GM08714 (cell line): ENCODE measurements around the gene KSR2.
"Not testable (repeated sequence)": the region's sequence is repeated elsewhere in the genome, so short reads cannot be mapped to it uniquely, and the experiment has no call there.

Experiments used
- H3K4me3 ChIP-seq: fragments of 200-500 bp; sonication (Bioruptor generic); 2 replicates; pipeline ENCODE4 v1.5.1; 2014; ENCODE audit warnings: mild to moderate bottlenecking, low read length, inconsistent platforms
- ZNF274 ChIP-seq: IDR thresholded peaks from 2 replicates; pipeline ENCODE4 v1.6.1; 2012; ENCODE audit warnings: mild to moderate bottlenecking, low read depth, low read length

KSR2 gene

DNA sequence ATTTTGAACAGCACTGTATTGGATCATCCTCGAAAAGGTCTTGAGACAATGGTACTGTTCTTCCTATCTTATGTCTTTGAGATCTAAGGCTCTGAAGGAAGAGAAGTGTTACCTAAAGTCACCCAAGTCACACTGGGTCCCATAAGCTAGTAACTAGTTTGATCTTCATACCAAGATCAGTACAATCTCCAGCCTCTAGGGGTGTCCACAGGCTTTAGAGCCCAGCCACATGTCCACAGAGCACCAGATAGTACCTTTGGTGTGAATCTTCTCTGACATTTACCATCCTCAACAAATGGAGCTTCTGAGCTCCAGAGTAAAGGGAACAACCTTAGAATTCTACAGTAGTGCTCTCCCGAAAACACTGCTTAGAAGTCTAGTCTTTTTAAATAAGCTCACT is 78.7 kb downstream of the KSR2 start:
- H3K4me3 ChIP-seq = no peak overlapping the region
- no peak for TF ChIP-seq ZNF274

DNA sequence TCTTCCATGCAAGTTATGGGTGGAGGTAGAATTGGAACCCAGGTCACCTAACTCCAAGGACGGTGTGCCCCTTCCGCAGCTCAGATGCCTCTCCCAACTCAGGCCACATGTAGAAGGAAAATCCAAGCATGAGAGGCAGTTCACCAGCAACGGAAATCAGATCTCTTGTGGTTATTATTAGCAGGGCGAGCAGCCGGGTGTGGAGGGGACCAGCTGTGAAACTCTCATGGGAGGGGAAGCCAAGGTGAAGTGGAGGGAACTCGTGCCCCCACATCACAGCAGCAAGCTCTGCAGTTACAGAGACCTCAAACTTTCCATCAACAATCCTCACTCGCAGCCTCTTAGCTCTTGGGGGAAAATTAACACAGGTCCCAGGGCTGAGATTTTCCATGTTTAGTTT is 79.7 kb downstream of the KSR2 start:
- no peak for TF ChIP-seq ZNF274
- no peak overlapping the region; the same call in 1 of the 2 replicates for H3K4me3 ChIP-seq

DNA sequence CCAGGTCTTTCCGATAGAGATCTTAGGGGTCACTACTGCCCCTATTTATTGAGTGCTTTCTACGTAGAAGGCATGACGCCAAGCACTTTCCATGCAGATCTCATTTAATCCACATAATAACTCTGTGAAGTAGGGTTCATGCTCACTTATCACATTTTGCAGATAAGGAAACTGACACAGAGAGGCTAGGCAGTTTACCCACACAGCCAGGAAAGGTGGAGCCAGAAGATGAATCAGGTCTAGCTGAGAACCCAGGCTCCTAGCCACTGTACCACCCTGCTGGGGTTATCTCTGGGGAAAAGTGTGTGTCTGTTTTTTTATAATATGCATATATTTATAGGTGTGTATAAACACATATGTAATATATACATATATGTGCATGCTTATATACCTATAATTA is 83.6 kb downstream of the KSR2 start:
- no peak for TF ChIP-seq ZNF274

DNA sequence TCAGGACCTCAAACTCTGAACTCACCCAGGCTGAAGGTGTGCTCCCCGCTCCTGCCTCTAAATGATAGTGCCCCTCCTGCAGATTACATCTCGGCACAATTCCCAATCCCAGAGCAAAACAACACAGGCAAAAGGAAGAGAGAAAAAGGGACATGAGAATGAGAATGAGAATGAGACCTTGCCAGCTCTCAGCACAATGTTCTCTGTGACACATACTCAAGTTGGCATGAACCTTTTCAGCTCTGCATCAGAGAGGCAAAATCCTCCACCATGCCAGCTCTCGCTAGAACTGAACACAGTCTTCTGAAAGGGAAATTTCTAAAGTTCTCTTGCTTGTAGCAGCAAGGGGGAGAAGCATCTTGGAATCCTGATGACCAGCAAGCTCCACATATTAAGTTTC is 84.6 kb downstream of the KSR2 start:
- H3K4me3 ChIP-seq = no peak overlapping the region
- no peak for TF ChIP-seq ZNF274

More for the DNA sequence above, 83.6 kb downstream of the KSR2 start:
- H3K4me3 ChIP-seq = no peak overlapping the region

DNA sequence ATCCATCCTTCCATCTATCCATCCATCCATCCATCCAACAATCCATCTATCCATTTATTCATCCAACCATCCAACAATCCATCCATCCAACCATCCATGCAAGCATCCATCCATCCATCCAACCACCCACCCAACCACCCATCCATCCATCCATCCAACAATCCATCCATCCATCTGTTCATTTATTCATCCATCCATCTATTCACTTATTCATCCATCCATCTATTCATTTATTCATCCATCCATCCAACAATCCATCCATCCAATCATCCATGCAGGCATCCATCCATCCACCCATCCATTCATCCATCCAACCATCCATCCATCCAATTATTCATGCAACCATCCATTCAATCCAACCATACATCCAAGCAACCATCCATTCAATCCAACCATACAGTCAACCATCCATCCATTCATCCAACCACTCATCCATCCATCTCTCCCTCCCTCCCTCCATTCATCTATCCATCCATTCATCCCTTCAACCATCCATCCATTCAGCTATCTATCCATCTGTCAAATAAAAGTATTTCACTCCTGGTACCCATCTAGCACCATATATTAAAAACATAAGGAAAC is 86.1 kb downstream of the KSR2 start:
- TF ChIP-seq ZNF274 = no peak

DNA sequence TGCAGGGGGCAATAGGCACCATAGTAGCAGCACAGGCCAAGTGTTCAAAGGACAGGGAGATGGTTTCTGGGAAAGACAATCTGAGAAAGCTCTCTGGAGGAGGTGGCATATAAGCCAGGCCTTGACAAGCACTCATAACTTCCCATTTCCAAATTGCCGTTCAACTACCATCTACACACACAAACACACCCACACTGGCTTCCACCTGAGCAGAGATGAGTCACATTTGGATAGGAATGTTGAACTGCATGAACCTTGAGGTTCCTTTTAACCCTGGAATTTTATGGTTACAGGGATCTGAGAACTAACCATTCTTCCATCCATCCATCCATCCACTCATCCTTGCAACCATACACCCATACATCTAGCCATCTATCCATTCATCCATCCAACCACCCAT is 86.6 kb downstream of the KSR2 start:
- no peak overlapping the region for H3K4me3 ChIP-seq
- TF ChIP-seq ZNF274 = no peak

More for the DNA sequence above, 86.1 kb downstream of the KSR2 start:
- H3K4me3 ChIP-seq = no peak overlapping the region

DNA sequence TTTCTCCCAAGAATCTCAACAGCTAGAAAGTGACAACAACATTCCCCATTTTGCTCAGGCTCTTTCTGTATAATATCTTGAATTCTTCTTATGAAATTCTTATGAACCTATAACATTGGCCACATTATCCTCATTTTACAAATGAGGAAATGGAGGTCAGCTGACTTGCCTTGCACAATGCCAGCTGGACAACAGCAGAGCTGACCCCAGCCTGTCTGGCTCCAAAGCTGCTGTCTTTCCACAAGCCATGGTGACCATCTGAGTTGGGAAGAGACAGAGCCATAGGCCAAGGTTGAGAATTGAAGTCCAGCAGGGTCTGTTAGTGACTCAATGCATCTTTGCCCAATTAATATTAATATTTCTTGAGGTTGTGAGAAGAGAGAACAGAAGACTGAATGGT is 87.3 kb downstream of the KSR2 start:
- TF ChIP-seq ZNF274 = no peak
- H3K4me3 ChIP-seq = no peak overlapping the region

DNA sequence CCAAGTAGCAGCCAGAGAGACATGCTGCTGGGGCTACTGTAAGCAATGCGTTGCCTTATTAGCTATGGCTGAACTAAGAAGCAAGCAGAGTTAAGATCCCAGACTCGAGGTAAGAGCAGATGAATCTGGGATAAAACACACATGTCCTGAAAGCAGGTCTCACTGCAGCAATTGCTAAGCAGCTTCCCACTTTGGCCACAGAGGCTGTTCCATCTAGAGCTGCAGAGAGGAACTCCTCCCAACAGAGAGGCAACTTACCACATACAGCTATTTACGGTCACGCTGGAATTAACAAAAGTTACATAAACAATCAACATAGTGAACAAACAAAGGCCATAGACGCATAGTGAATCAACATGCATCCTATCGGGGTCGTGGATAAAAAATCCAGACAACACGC is 90.2 kb downstream of the KSR2 start:
- no peak overlapping the region for H3K4me3 ChIP-seq
- TF ChIP-seq ZNF274 = no peak

DNA sequence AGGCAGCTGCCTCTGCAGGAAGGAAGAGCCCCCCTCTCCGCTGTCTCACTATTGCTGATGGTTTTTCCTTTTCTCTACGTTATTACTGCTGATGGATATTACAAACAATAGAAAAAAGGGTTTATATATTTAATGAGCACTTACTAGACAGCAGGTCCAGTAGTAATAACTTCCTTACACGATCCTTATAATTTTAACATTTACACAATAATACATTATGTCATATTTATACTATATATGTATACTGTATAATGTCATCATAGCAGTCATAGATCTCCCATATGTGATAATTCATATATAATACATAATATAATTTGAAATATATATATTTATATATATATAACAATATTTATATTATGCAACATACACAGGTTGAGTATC is 92.4 kb downstream of the KSR2 start:
- TF ChIP-seq ZNF274 = no peak
- no peak overlapping the region for H3K4me3 ChIP-seq

DNA sequence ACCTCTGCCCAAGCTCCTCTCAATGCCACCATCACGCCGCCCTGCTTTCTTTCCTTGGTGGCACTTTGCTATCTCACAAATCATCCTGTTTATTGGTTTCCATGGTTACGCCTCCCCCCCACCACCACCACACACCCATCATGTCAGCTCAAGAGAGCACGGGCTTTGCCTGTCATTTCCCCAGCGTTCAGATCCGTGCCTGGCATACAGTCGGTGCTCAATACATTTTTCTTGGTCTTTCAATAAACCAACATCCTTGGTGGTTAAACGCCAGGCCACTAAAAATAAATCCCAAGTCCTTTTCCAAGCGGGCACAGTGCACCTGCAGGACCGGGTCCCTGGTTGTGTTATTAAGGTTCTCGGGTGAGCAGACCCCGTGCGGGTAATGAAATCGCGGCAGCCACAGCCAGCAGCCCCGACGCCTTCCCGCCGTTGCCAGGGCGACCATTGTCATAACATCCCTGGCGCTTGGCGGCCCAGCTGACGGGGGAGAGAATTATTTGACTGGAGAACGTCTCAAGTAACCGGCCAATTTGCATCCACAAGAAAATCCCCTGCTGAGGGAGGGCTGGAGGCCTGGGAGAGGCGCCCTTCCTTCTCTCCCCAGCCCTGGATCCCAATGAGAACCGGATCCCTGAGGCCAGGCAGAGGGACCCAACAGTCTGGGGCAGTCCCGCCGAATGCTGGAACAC is 92.9 kb downstream of the KSR2 start:
- H3K4me3 ChIP-seq = no peak overlapping the region
- no peak for TF ChIP-seq ZNF274

DNA sequence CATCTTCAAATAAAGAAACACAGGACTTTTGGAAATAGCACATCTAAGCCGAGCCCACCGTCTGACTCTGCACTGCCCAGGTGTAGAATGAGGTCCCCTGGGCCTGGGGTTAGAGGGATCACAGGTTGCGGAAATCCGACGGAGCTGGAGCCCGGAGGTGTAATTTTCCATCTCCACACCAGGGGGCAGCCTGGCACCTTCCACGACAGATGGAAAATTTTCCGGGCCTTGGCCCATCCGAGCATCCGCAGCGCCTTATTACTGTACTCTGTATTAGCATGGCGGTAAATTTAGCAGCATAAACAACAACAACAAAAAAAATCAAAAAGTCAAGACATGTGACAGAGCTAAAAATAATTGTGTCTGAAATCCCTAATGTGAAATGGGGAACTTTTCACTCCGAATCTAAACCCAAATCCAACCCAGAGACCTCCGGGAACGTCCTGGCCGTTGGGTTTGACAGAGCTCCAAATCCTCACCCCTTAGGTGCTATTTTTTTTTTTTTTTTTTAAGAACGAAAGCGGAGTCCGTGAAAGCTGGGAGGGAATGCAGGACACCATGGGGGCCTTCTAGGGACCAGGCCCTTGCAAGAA is 93.9 kb downstream of the KSR2 start:
- TF ChIP-seq ZNF274 = no peak
- H3K4me3 ChIP-seq = no peak overlapping the region

DNA sequence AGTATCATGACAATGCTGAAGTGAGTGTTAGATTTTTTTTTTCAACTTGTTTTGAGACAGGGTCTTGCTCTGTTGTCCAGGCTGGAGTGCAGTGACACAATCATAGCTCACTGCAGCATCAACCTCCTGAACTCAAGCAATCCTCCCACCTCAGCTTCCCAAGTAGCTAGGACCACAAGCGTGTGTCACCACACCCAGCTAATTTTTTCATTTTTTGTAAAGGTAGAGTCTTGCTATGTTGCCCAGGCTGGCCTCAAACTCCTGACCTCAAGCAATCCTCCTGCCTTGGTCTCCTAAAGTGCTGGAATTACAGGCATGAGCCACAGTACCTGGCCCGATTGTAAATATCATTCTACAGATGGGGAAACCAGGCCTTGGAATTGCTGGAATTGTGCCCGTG is 94.6 kb downstream of the KSR2 start:
- H3K4me3 ChIP-seq = not testable (repeated sequence)

DNA sequence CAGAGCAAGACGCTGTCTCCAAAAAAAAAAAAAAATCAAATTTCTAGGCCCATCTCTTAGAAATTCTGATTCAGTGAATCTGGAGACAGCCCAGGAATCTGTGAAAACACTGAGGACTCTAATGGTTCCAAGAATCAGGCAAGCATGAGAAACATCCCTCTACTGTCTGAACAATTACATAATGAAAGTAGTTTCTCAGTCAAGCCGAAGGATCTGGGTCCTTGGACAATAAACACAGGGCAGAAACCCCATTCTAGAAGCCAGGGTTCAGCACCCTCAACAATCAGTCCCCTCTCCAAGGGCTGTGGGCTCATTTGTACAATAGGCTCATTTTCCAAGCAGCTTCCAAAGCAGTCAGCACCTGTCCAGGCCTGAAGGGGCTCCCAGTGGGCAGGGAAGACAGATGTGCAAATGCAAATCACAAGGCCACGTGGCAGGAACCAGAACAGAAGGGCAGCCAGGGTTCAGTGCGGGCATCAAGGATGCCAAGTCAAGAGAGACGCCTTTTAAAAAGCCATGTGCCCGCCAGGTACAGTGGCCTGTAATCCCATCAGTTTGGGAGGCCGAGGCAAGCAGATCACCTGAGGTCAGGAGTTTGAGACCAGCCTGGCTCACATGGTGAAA is 96.1 kb downstream of the KSR2 start:
- H3K4me3 ChIP-seq = no peak overlapping the region
- TF ChIP-seq ZNF274 = no peak

DNA sequence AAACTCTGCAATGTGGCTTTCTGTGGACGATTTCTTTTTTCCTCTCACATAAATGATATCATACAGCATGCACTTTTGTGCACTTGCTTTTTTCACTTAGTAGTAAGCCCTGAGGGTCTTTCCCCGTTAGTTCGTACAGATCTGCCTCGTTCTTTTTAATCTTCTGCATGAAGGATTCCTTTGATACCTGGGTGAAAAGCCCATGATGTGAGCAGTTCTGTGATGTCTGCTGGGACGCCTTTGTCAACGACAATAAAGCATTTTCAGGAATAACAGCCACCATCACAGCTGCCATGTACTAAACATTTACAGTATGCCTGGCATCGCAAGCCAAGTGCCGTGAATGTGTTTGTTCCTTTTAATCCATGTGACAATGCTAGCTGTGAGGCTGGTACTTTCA is 99.2 kb downstream of the KSR2 start:
- TF ChIP-seq ZNF274 = no peak

DNA sequence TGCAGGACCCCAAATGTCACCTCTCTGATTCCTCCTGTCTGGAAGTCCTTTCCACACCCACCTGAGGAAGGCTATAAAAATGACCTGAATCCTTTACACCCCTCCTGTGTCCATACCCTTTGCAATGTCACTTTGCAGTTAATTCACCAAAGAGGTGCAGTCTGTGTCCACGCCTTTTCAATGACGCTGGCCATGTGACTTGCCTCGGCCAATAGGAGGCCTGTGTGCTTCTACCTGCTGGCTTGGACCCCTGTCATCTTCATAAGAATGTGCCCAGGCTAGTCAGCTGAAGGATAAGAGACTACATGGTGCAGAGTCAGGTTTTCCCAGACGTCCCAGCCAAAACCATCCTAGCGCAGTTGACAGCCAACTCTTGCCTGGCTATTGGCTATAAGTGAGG is 101.4 kb downstream of the KSR2 start:
- H3K4me3 ChIP-seq = no peak overlapping the region
- no peak for TF ChIP-seq ZNF274

More for the DNA sequence above, 99.2 kb downstream of the KSR2 start:
- no peak overlapping the region for H3K4me3 ChIP-seq
